Adrenal gland (tissue), 5 donors: Measurements from ENCODE around the gene TNFAIP8L1.

ENCODE experiments used
- CTCF ChIP-seq, 6 experiments: fragments of 450-650 bp in 4 of 6; fragments of 200-600 bp in 2 of 6; sonication (generic) in 1 of 6; IDR thresholded peaks; 1 replicate in 5 of 6; 2 replicates in 1 of 6; pipeline versions ENCODE4 v1.5.1 to v1.8.0; 2016 to 2021; ENCODE audit warnings: antibody characterized with exemption in 6 of 6, mild to moderate bottlenecking in 2 of 6, moderate library complexity in 1 of 6
- POLR2A ChIP-seq, 2 donors: fragments of 450-650 bp; IDR thresholded peaks; one replicate each; pipeline ENCODE4 v1.6.1; 2017; ENCODE audit warnings: antibody characterized with exemption in 2 of 2, mild to moderate bottlenecking in 2 of 2, moderate library complexity in 1 of 2
- donor health status: DM: no; HTN: no; CAD: no.

GRCh38 chr19:4688587-4688986 is 49.3 kb downstream of the TNFAIP8L1 start:
- no peak for TF ChIP-seq CTCF (IDR thresholded peaks at IDR 0.05)
- TF ChIP-seq POLR2A (IDR thresholded peaks at IDR 0.05), result no peak
